Measurements from ENCODE around the gene RAB3GAP2. TPM values are rescaled to one million over a fixed set of nuclear protein-coding genes. Genes with fewer than 3 reads are reported as not detected.

The RAB3GAP2 gene
- total and polyA plus RNA-seq, 10 donors, result 6.5 to 48.7 (median 37.5) TPM

DNA sequence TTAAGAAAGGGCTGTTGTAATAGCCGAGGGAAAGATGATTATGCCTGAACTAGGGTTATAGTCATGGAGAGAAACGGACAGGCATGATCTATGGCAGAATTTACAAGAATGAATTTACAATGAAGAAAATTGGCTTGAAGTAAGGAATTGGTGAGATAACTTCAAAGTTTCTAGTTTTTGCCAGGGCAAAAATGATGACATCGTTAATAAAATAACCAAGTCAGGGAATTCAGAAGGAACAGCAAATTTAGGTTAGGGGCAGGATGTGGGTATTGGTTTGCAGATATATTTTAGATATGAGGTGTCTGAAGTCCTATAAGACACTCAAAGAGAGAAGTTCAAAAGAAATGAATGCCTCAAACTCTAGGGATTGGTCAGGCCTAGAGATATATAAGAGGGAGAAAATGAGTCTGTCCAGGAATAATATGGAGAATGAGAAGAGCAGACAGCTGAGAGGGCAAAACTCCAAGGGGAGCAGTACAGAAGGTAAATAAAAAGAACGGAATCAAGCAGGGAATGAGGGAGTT, 115.6 kb downstream of the RAB3GAP2 start:
- 90 to 95% (median 93%) methylated on average over 4 of the region's 4 CpGs for WGBS, 5 donors
- Histone ChIP-seq H3K36me3 (peaks cover 3 to 100% (median 73%) of the 10 kb centered on the region in 6 donors), H3K27ac (no peak overlapping the region), H3K4me1 (no peaks in the 10 kb centered on the region), H3K4me3 (no peak overlapping the region), H3K27me3 (replicated peaks in 1 of 7) (no peaks in the 10 kb centered on the region), H3K9me3 (no peaks in the 10 kb centered on the region)
- no peak for DNase-seq
- intact Hi-C loops (cut with DNase I; ENCODE audit: low total_unique reads), result no loop called here
- TF ChIP-seq CTCF (IDR thresholded peaks at IDR 0.05 in 8 of 11, conservative IDR thresholded peaks at IDR 0.05 in 3 of 11) (no peak), POLR2AphosphoS5 (IDR thresholded peaks at IDR 0.05) (no peak), POLR2A (IDR thresholded peaks at IDR 0.05) (no peak)

DNA sequence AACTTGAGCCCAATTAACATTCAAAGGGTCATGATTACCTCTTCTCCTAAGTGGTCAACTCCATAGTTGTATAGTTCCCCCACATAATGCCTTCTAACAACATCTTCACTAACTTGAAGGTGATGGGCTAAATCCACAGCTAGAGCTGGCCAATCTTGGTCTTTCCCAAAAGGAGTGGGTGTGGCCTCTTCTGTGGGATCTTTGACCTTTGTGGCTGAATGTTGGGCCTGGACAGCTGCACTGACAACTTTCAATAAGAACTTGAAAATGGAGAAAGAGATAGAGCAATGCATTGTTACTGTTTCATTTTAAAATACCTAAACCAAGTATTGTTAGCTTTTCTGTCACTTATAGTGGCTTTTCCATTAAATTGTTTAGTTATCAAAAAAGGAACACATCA, 119.1 kb downstream of the RAB3GAP2 start:
- Histone ChIP-seq H3K27ac (no peak overlapping the region), H3K4me3 (no peak overlapping the region), H3K36me3 (peaks cover 3 to 100% (median 68%) of the 10 kb centered on the region in 6 donors), H3K9me3 (no peaks in the 10 kb centered on the region), H3K27me3 (replicated peaks in 1 of 7) (no peaks in the 10 kb centered on the region), H3K4me1 (no peaks in the 10 kb centered on the region)
- intact Hi-C loops (cut with DNase I; ENCODE audit: low total_unique reads), result no loop called here
- DNase-seq, result no peak
- TF ChIP-seq POLR2AphosphoS5 (IDR thresholded peaks at IDR 0.05) (no peak), POLR2A (IDR thresholded peaks at IDR 0.05) (no peak), CTCF (IDR thresholded peaks at IDR 0.05 in 8 of 11, conservative IDR thresholded peaks at IDR 0.05 in 3 of 11) (no peak)

DNA sequence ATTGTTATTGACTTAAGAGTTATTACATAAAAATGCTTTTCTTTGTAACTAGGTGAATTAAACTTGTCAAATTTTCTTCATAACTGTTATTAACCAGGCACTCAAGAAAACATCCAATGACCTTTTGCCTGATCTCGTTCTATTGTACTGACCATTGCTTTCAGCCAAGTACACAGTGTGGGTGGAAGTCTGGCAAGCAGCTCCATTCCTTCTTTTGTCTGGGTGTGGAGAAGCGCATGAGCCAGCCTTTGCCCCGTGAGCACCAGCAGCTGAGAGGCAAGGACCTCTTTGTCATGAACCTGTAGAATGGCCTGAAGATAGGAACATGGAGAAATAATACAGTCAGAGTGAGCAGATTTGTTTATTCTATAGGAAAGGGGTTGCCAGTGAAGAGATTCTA, 120.8 kb downstream of the RAB3GAP2 start:
- DNase-seq, result no peak
- Histone ChIP-seq H3K36me3 (peaks cover 3 to 100% (median 61%) of the 10 kb centered on the region in 6 donors), H3K4me3 (no peak overlapping the region), H3K27me3 (replicated peaks in 1 of 7) (no peaks in the 10 kb centered on the region), H3K9me3 (no peaks in the 10 kb centered on the region), H3K27ac (peak overlapping the region in 1 of 8 donors; percentile 15), H3K4me1 (no peaks in the 10 kb centered on the region)
- WGBS, 5 donors, result 80 to 90% (median 85%) methylated on average over 3 of the region's 3 CpGs
- intact Hi-C loops (cut with DNase I; ENCODE audit: low total_unique reads), result no loop called here
- no peak for TF ChIP-seq POLR2A (IDR thresholded peaks at IDR 0.05)
- no peak for TF ChIP-seq POLR2AphosphoS5 (IDR thresholded peaks at IDR 0.05)
- TF ChIP-seq CTCF (IDR thresholded peaks at IDR 0.05 in 8 of 11, conservative IDR thresholded peaks at IDR 0.05 in 3 of 11), result no peak

DNA sequence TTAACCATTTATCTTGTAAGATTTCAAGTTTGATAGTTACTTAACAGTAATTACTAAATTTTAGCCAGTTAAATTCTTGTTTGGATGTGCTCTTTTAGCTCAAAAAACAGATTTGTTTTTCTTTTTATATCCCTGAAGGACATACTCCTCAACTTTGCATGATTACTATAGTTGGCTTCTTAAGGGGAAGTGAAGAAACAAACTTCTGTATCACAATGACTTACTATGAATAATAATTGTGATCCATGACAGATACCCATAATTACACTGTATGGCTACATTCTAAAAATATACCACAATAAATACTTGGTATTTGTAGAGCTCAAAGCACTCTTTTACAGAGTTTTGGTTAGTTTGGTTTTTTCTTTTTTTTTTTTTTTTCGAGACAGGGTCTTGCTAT, 122.5 kb downstream of the RAB3GAP2 start:
- Histone ChIP-seq H3K4me3 (no peak overlapping the region), H3K27ac (peak overlapping the region in 1 of 8 donors; percentile 7), H3K36me3 (peaks cover 0 to 100% (median 57%) of the 10 kb centered on the region in 6 donors), H3K9me3 (no peaks in the 10 kb centered on the region), H3K4me1 (no peaks in the 10 kb centered on the region), H3K27me3 (replicated peaks in 1 of 7) (no peaks in the 10 kb centered on the region)
- TF ChIP-seq CTCF (IDR thresholded peaks at IDR 0.05 in 8 of 11, conservative IDR thresholded peaks at IDR 0.05 in 3 of 11) (no peak), POLR2AphosphoS5 (IDR thresholded peaks at IDR 0.05) (no peak), POLR2A (IDR thresholded peaks at IDR 0.05) (no peak)
- DNase-seq, result no peak
- intact Hi-C loops (cut with DNase I; ENCODE audit: low total_unique reads), result no loop called here
- WGBS, 5 donors, result 82 to 100% (median 87%) methylated on average over 1 of the region's 1 CpG

Data from spleen (tissue), 11 donors.